ENCODE results near the gene SCYL3.

- TF ChIP-seq, protein P1, sequence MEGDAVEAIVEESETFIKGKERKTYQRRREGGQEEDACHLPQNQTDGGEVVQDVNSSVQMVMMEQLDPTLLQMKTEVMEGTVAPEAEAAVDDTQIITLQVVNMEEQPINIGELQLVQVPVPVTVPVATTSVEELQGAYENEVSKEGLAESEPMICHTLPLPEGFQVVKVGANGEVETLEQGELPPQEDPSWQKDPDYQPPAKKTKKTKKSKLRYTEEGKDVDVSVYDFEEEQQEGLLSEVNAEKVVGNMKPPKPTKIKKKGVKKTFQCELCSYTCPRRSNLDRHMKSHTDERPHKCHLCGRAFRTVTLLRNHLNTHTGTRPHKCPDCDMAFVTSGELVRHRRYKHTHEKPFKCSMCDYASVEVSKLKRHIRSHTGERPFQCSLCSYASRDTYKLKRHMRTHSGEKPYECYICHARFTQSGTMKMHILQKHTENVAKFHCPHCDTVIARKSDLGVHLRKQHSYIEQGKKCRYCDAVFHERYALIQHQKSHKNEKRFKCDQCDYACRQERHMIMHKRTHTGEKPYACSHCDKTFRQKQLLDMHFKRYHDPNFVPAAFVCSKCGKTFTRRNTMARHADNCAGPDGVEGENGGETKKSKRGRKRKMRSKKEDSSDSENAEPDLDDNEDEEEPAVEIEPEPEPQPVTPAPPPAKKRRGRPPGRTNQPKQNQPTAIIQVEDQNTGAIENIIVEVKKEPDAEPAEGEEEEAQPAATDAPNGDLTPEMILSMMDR (IDR thresholded peaks at IDR 0.05), result no peak
- TF ChIP-seq POLR2A (IDR thresholded peaks at IDR 0.05), result no peak
These were observed 889 bp upstream of the SCYL3 start for GRCh38 chr1:169894424-169895145.
